PC-3 (cell line): ENCODE measurements around the gene TANGO6.

ENCODE experiments used
- EZH2 ChIP-seq: fragments of 300-600 bp; sonication (generic); IDR thresholded peaks from one replicate; pipeline ENCODE4 v1.6.1; 2017; ENCODE audit warnings: antibody characterized with exemption, mild to moderate bottlenecking, low read length; ENCODE audit not compliant: unreplicated experiment
- EZH2phosphoT487 ChIP-seq: fragments of 300-600 bp; sonication (generic); IDR thresholded peaks from 2 replicates; pipeline ENCODE4 v1.6.1; 2018; ENCODE audit warnings: mild to moderate bottlenecking, antibody characterized with exemption, low read length, borderline replicate concordance
- TF ChIP-seq, protein P1 (sequence below): fragments of 300-600 bp; sonication (generic); conservative IDR thresholded peaks from 2 replicates; pipeline ENCODE4 v1.5.1; 2017; ENCODE audit warnings: antibody characterized with exemption, low read depth, mild to moderate bottlenecking, low read length

DNA sequence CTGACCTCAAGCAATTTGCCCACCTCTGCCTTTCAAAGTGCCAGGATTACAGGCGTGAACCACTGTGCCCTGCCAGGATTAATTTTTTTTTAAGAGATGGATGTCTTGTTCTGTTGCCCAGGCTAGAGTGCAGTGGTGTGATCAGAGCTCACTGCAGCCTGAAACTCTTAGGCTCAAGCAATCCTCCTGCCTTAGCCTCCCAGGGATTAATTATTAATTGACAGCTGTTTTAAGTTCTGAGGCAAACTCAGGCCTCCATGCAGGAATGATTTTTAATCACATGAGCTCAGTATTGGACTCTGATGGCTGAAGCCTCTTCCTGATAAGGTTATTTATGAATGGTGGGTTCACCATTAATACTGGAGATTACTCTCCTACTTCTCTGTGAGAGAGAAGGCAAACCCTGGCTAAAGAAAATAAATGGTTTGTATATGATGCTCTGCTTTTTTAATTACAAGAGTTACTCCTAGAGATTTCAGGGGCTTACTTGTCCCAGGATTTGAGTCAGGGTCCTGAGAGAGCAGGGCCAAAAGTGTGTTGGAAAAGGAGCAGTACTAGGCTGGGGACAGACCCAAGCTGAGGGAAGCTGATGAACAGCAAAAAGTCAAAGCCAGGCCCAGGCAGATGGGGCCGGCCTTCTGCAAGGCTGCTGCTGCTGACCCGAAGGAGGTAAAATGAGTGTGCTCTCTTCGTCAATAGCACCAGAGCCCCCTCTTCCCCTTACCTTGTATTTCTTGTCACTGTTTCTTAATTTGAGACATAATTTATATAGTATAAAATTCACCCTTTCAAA lies 205.2 kb downstream of the TANGO6 start:
- TF ChIP-seq, protein P1, sequence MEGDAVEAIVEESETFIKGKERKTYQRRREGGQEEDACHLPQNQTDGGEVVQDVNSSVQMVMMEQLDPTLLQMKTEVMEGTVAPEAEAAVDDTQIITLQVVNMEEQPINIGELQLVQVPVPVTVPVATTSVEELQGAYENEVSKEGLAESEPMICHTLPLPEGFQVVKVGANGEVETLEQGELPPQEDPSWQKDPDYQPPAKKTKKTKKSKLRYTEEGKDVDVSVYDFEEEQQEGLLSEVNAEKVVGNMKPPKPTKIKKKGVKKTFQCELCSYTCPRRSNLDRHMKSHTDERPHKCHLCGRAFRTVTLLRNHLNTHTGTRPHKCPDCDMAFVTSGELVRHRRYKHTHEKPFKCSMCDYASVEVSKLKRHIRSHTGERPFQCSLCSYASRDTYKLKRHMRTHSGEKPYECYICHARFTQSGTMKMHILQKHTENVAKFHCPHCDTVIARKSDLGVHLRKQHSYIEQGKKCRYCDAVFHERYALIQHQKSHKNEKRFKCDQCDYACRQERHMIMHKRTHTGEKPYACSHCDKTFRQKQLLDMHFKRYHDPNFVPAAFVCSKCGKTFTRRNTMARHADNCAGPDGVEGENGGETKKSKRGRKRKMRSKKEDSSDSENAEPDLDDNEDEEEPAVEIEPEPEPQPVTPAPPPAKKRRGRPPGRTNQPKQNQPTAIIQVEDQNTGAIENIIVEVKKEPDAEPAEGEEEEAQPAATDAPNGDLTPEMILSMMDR: no peak
- TF ChIP-seq EZH2phosphoT487 (no peak), EZH2 (no peak)
